ENCODE data around the gene SPEF2.
"Not testable (repeated sequence)": the region's sequence is repeated elsewhere in the genome, so short reads cannot be mapped to it uniquely, and the experiment has no call there.

SPEF2 gene

GRCh38 chr5:35659556-35659955 is 41.9 kb downstream of the SPEF2 start:
- no peak for DNase-seq (ENCODE audit: low read depth)

DNA sequence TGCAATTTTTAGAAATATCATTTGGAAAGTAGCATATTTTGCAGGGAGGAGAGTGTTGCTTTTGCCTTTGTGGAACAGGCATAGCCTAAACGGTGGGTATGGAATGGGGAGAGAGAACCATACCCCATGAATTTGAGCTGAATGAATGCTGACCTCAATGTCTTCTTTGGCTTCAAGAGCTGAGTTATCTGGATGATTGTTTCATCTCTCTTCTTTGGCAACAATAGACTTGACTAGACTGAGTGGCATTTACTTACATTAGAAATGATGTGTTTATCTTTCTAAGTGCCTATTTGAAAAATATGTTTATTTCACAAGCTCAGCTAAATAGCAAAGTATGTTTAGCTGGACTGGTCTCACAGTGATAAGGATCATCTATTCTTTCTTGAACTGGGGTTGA is 42.8 kb downstream of the SPEF2 start:
- no peak for DNase-seq (ENCODE audit: low read depth)

DNA sequence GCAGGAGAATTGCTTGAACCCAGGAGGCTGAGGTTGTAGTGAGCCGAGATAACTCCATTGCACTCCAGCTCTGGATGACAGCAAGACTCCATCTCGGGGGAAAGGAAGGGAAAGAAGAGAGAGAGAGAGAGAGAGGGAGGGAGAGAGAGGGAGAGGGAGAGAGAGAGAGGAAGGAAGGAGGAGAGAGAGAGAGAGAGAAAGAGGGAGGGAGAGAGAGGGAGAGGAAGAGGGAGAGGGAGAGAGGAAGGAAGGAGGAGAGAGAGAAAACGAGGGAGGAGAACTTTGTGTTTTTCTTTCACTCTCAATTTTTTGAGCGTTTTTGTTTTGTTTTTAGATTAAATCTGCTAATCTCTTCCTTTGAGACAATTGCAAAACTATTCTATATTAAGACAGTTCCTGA is 46.9 kb downstream of the SPEF2 start:
- DNase-seq (ENCODE audit: low read depth), result no peak

DNA sequence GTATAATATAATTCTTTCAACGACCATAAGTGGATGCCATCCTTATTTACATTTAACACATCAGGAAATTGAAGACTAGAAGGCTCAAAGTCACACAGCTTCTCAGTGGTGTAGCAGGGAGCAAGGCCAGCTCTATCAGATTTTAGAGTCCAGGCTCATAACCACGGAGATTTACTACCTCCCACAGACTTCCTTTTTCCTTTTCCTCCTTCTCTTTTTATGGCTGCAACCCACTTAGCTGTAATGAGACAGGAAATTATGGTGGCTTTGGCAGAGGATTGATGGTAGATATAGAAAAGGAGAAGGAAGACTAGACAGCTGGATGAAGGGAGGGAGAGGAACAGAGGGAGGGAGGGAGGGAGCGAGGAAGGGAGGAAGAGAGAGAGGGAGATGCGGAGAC is 47.4 kb downstream of the SPEF2 start:
- DNase-seq (ENCODE audit: low read depth), result no peak

GRCh38 chr5:35668319-35668718 is 50.7 kb downstream of the SPEF2 start:
- no peak for DNase-seq (ENCODE audit: low read depth)

GRCh38 chr5:35668794-35669193 is 51.1 kb downstream of the SPEF2 start:
- no peak for DNase-seq (ENCODE audit: low read depth)

DNA sequence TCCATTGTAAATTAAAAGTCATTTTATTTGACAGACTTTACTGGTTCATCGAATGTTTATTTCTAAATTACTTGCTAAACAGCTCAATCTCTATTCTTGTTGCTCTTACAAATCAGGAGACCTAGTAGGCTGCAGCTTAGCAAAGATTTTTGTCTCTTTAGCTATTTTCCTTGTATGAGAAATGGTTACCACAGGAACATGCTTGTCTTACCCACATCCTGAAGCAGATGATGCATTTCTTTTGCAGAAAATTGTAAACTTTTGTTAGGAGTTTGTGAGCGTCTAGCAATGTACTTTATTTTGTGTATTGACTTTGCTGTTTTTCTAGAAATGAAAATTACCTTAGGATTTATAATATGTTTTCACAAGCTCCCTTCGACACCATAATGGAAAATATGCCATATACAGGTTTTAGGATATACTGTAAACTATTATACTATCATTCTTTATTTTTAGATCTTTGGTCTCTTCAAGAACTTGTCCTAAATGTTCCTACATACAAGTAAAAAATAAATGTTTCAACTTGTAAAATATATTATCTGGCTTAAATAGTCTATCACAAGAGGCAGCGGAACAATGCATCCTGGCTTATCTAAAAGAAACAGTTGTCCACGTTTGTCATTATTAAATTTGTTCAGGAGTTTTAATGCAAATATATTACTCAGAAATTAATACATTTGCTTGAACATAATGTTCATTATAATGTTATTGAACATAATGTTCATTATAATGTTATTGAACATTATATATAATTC is 54.1 kb downstream of the SPEF2 start:
- no peak for DNase-seq (ENCODE audit: low read depth)

GRCh38 chr5:35672296-35672655 is 54.6 kb downstream of the SPEF2 start:
- not testable (repeated sequence) for DNase-seq (ENCODE audit: low read depth)

DNA sequence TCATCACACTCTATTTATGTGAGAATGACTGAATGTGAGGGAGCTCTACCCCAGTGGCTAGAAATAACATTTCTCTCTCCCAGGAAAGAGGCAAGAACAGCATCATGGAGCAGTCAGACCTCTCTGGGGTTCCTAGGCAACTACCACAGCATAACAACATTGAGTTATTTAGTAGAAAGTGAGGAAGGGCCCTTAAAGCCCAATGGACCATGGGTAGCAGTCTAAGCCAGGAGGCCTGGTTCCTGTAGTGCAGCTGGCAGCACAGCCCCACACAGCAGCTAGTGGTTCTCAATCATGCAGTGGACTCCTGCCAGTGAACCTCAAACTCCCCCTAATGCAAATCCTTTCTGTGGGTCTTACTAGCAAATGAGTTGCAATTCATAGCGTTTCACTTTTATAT is 55.3 kb downstream of the SPEF2 start:
- no peak for DNase-seq (ENCODE audit: low read depth)

GRCh38 chr5:35674049-35674448 is 56.4 kb downstream of the SPEF2 start:
- no peak for DNase-seq (ENCODE audit: low read depth)

DNA sequence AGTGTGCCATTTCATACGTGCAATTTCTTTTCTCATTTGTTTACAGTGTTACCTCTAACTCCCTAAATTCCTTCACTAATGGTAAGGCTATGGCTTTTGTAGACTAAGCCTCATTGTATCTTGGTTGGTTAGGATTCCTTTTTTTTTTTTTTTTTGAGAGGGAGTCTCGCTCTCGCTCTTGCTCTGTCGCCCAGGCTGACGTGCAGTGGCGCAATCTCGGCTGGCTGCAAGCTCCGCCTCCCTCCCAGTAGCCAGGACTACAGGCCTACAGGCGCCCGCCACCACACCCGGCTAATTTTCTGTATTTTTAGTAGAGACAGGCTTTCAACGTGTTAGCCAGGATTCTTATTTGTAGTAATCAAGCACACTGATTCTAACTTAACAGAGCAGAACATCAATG is 57.7 kb downstream of the SPEF2 start:
- no peak for DNase-seq (ENCODE audit: low read depth)

DNA sequence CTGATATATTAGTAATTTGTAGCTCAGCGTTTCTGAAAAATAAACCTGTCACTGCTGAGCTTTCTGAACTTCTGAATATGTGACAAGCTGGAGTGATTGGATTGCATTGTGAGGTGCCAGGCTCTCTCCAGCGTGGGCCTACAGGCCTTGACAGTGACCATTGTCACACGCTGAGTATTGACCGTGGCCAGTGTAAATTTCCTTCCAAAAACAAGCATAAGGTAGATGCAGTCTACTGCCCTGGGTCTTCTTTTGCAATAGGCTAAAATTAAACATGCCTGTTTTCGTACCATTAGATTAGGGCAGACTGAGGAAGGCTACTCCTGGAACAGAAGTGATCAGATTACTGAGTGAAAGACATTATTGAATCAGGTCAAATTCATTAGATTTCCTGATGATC is 60.2 kb downstream of the SPEF2 start:
- no peak for DNase-seq (ENCODE audit: low read depth)

GRCh38 chr5:35678661-35679060 is 61.0 kb downstream of the SPEF2 start:
- DNase-seq (ENCODE audit: low read depth), result no peak

- no peak for DNase-seq (ENCODE audit: low read depth)
These were observed 61.7 kb downstream of the SPEF2 start for GRCh38 chr5:35679357-35679756.

GRCh38 chr5:35681911-35682310 is 64.2 kb downstream of the SPEF2 start:
- DNase-seq (ENCODE audit: low read depth), result no peak

DNA sequence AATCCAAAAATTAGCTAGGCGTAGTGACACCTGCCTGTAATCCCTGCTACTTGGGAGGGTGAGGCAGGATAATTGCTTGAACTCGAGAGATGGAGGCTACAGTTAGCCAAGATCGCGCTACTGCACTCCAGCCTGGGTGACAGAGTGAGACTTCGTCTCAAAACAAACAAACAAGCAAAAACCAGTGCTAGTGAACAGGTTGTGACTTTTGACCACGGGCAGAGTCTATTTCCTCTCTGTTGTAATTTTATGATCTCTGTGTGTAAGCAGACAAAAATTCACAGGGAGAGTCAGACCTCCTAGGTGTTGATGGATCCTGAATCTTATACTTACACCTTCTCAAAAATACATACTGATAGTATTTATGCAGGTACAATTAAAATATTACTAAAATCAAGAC is 65.8 kb downstream of the SPEF2 start:
- DNase-seq (ENCODE audit: low read depth), result no peak

DNA sequence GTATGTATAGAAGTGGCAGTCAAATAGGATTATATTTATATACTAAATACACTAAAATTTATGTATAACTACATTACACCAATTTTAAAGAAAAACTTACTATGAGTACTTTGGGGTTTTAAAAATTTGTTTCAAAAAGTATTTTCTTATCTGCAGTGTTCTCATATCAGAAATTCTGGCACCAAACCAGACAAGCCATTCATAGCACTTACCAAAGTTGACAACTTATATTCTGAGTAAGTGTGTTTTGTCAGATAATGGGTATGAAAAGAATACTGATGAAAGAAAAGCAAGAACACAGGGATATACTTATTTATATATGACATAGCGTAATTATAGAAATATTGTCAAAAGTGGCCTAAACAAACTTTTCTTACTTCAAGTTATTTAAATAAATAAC is 67.5 kb downstream of the SPEF2 start:
- no peak for DNase-seq (ENCODE audit: low read depth)

GRCh38 chr5:35687961-35688360 is 70.3 kb downstream of the SPEF2 start:
- DNase-seq (ENCODE audit: low read depth), result no peak

DNA sequence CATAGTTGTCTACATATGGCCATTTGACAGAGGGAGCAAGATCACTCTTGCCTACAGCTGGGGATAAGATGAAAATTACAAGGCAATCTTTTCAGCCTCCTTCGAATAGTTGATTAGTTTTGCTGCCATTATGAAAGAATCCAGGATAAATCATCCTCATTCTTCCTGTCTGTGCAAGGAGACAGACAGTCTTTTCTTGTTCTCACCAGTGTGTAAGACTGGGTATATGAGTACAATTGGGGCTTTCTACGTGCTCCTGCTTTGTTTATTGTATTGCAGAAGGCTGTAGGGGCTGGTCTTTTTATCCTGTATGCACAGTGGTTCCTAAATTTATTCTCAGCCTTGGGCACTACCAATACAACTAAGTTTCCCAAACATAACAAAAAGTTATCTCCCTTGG is 76.8 kb downstream of the SPEF2 start:
- no peak for DNase-seq (ENCODE audit: low read depth)

- DNase-seq (ENCODE audit: low read depth), result no peak
These were observed 80.6 kb downstream of the SPEF2 start for GRCh38 chr5:35698047-35698808.

DNA sequence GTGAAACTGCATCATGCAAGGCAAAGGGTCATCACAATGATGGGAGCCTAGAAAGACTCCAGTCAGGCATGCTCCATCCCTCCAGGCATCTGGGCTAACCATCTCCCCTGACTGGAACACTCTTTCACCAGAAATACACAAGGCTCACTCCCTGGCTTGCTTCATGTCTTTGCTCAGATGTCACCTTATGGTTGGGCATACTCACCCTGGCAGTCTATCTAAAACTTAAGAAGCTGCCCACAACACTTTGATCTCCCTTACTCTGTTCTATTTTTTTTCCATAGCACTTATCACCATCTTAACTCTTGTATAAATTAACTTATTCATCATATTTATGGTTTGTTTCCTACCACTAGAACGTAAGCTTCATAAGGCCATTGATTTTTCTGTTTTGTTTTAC is 90.0 kb downstream of the SPEF2 start:
- no peak for DNase-seq (ENCODE audit: low read depth)

DNA sequence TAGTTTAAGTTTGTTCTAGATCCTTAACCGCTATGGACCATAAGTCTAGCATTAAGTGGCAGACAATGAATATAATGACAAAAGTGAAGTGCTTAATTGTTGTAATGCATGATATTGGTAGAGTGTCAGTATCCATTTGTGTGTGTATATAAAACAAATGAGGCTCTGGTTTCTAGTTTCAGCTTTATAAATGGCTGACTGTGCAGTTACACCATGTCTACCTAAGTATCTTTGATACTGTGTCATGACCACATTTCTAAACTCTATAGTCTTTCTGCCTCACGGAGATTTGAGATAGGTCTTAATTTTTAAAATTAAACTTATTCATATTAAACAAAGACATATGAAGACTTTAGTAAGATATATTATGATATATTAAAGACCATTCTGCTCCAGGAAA is 92.0 kb downstream of the SPEF2 start:
- DNase-seq (ENCODE audit: low read depth), result no peak

- no peak for DNase-seq (ENCODE audit: low read depth)
These were observed 100.1 kb downstream of the SPEF2 start for GRCh38 chr5:35717718-35718117.

GRCh38 chr5:35735718-35736117 is 118.1 kb downstream of the SPEF2 start:
- no peak for DNase-seq (ENCODE audit: low read depth)

Data from non-pigmented ciliary epithelial cell (primary cell).